ENCODE measurements around the gene LHX8.

LHX8 gene

GRCh38 chr1:75203415-75204277, 69.5 kb downstream of the LHX8 start:
- peak; percentile 8 to 14 for DNase-seq (ENCODE audit: low read depth in 2 of 2)

- DNase-seq (ENCODE audit: low read depth in 2 of 2) = no peak
Measured at GRCh38 chr1:75208862-75209261, 74.7 kb downstream of the LHX8 start.

Data from fibroblast of skin of left quadriceps (primary cell).